ENCODE results near the gene HSPB7.

DNA sequence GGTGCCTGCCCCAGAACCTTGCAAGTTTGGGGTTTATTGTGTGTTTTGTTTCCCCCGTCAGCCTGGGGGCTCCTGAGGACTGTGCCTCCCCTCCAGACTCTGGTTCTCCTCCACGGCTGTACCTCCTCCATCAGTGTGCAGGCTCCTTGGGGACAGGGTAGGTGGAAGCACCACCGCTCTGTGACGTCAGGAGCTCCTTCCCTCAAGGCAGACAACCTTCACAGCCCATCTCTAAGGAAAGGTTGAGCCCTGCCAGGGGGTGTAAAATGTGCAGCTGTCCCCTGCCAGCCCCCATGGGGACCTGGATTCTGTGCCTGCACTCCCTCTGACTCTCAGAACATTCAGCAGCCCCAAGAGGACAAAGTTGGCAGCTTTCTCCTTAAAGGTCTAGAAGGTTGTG is 465 bp upstream of the HSPB7 start:
- TF ChIP-seq CTCF (IDR thresholded peaks at IDR 0.05; ENCODE audit: extremely low read depth in 1 of 2, insufficient read depth in 1 of 2, low read depth in 1 of 2, low read length in 2 of 2) = no peak
- TF ChIP-seq FOS (IDR thresholded peaks at IDR 0.05; ENCODE audit: borderline replicate concordance, insufficient read depth, low read length) = no peak
- TF ChIP-seq POLR2A (IDR thresholded peaks at IDR 0.05; ENCODE audit: low read depth, low read length) = no peak

Data from endothelial cell of umbilical vein (primary cell).